GM12864 (cell line): ENCODE data around the gene VRK2.

ENCODE experiments used
- DNase-seq: peaks from one replicate; pipeline ENCODE4 v3.0.0-alpha.2; 2011; ENCODE audit warnings: low read depth
- H3K4me3 ChIP-seq: 2 replicates; pipeline ENCODE4 v1.5.1; 2011; ENCODE audit warnings: mild to moderate bottlenecking, low read depth, low read length, control low read depth
- TF ChIP-seq, protein P1 (sequence below): IDR thresholded peaks from 2 replicates; pipeline ENCODE4 v1.5.1; 2011; ENCODE audit warnings: low read depth, mild to moderate bottlenecking, moderate library complexity, low read length, control low read depth, inconsistent platforms; ENCODE audit errors: missing control alignments

Gene VRK2

DNA sequence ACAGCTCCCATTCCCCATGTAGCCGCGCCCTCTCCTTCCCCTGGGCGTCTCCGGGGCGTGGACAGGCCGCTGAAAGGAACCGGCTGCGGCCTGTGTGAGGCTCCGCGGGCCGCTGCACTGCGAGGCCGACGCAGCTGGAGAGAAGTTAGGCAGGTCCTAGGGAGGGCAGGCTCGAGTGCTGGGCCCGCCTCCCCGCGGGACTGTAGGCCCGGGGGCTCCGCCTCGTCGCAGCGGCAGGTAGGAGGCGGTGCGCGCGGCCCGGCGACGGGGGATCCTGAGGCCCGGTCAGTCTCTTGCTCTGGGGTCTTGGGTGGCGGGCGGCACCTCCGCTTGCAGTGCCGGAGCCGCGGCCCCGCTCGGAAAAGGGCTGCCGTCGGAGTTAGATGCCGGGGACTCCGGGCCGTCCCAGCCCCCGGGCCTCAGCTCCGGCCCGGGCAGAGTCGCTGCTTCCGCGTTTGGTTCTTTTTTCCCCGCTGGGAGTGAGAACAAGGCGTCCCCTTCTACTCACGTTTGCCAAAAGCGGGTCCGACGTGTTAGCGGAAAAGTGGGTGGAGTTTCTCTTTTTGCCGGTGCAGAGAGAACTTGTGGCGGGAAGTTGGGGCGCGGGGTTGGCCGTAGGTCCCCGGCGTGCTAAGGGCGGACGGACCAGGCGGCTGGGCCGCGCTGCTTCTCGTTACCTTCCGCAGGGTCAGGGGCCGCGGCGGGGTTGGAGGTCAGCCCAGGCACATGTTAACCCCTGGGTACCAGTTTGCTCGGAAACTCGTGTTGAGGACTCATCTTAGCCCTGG is at the start of gene VRK2:
Gene VRK2 (plus strand): TSS at position 222 of the 788 bp plus-strand sequence. CDS start 2,026 bp downstream, outside the sequence.
- H3K4me3 ChIP-seq, result peak within 1 kb of the TSS; percentile 57
- peak; percentile 91 for DNase-seq
- TF ChIP-seq, protein P1, sequence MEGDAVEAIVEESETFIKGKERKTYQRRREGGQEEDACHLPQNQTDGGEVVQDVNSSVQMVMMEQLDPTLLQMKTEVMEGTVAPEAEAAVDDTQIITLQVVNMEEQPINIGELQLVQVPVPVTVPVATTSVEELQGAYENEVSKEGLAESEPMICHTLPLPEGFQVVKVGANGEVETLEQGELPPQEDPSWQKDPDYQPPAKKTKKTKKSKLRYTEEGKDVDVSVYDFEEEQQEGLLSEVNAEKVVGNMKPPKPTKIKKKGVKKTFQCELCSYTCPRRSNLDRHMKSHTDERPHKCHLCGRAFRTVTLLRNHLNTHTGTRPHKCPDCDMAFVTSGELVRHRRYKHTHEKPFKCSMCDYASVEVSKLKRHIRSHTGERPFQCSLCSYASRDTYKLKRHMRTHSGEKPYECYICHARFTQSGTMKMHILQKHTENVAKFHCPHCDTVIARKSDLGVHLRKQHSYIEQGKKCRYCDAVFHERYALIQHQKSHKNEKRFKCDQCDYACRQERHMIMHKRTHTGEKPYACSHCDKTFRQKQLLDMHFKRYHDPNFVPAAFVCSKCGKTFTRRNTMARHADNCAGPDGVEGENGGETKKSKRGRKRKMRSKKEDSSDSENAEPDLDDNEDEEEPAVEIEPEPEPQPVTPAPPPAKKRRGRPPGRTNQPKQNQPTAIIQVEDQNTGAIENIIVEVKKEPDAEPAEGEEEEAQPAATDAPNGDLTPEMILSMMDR, result no peak

DNA sequence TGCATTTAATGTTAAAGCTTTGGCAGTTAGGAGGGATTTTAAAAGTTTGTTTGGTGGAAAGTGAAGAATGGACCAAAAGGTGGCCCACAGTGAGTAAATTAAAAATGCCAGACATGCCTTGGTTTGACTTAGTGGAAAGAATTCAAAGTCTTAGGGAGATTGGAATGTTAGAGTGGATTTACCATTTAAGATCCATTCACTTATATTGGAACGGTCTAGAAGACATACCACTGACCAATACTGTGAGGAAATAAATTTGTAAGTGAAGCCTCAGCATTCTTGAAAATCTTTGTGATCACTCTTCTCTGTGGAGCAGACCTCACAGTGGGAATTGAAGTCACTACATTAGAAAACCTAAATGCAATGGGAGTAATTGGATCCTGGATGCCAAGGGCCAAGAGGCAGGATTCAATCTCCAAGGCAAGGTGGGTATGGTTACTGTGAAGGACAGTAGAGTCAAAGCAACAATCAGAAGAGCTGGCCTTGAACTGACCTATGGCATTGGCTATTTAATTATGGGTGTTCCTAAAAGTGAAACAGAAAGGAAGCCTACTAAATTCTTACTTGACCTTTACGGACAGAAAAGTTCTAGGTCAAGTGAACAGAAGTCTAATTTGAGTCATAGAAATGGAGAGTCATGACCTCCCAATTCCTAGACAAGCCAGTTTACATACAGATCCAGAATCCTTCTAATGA is 40.2 kb upstream of the VRK2 start:
- TF ChIP-seq, protein P1, result no peak
- no peak overlapping the region for H3K4me3 ChIP-seq
- DNase-seq, result no peak

DNA sequence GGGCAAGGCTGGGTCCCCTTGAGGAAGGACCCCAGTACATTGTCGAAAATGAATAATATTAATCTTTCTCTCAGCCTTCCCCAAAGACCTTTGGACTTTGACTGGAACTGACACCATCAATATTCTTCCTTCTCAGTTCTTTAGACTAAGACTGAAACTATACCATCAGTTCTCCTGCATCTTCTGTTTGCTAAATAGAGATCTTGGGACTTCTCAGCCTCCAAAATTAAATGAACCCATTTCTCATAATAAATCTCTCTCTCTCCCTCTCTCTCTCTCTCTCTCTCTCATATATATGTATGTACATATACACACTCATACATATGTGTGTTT is 39.7 kb upstream of the VRK2 start:
- DNase-seq, result no peak
- TF ChIP-seq, protein P1, result no peak
- no peak overlapping the region for H3K4me3 ChIP-seq

DNA sequence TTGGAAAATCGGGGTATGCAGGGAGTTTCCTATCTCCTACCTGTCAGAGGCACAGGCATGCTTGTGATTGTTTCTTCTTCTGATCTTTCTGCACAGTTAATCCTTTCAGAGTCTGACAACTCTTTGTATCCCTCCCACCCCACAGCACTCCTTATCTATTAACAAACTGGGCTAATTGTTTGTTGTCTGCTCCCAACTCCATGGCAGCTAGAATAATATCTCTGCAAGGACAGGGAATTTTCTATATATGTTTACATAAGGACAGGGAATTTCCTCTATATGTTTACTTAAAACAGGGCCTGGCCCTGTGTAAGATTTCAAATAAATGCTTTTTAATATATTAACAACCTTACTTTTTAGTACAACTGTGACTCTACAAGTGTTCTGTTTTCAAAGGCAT is 36.0 kb upstream of the VRK2 start:
- TF ChIP-seq, protein P1, result no peak
- DNase-seq, result no peak
- H3K4me3 ChIP-seq, result no peak overlapping the region

DNA sequence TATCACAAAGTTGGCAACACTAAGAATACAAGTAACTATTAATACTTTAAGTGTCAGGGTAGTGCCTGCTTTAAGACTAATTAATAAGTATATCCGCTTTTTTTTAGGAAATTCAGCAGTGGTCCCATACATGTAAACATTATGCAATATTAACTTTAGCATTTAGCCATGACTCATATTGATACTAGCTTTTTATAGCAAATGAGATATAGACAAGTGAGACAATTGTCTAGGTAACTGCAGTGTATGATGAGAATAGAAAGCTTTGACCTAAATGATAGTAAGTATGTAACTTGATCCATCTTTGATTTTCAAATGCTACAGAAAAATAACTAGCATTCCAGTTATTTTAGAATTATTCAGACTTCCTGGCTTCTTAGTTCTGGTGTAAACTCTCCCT is 27.4 kb upstream of the VRK2 start:
- DNase-seq, result no peak
- TF ChIP-seq, protein P1, result no peak
- H3K4me3 ChIP-seq, result no peak overlapping the region

DNA sequence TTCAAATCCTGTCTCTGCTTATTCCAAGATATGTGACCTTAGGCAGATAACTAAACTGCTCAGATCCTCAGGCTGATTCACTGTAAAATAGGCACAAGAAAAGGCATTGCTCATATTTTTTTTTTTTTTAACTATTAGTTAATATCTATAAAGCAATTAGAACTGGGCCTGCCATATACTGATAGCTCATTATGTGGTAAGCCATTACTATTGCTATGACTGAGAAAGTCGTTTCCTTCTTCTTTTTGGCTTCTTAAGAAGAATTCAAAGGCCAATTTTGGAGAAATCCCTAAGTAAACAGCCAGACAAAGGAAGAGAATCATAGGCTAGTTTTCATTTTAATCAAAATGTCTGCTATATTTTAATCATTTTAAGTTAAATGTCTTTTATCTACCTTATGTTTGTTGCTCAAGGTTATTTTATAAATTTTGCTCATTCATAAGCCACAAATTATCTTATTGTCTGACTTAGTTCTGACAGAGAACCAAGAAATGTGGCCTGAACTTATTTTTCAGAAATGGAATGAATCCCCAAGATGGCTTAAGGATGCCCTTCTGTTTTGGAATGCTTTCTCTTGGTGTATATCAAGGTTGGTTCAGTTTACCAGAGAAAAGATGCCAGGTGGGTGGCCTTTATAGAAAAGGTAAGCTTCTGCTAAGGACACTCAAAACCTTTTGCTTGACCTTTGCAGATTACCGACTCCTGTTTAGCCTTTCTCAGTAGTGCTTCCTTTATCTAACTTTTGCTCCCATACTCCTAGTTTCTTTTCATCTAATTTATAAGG is 21.3 kb upstream of the VRK2 start:
- TF ChIP-seq, protein P1, result no peak
- DNase-seq, result no peak
- H3K4me3 ChIP-seq, result no peak overlapping the region
